Omental fat pad (tissue), 4 donors: ENCODE data around the gene KATNIP. TPM values are rescaled to one million over a fixed set of nuclear protein-coding genes. Genes with fewer than 3 reads are reported as not detected.

ENCODE experiments used
- ATAC-seq: fragments of 150-250 bp; one replicate; pipeline ENCODE4 v1.9.1; 2016; ENCODE audit warnings: mild to moderate bottlenecking, moderate library complexity; ENCODE audit not compliant: low FRiP score
- DNase-seq: peaks from one replicate; pipeline ENCODE4 v3.0.0-alpha.2; 2019; ENCODE audit warnings: low spot score
- total RNA-seq, 4 donors: library from RNA; depleted of rRNA; stranded (reverse); fragments of >200 nt; gene quantifications; one replicate each; pipeline ENCODE4 v1.1.0, GENCODE V29; 2016
- TF ChIP-seq, protein P1 (sequence below), 3 donors: fragments of 450-650 bp; IDR thresholded peaks; one replicate each; pipeline ENCODE4 v1.5.1; 2016 to 2017; ENCODE audit warnings: antibody characterized with exemption in 3 of 3, mild to moderate bottlenecking in 3 of 3, moderate library complexity in 2 of 3

Gene KATNIP
- total RNA-seq, 4 donors from 2014 or later: 18.1 to 22.9 (median 20.0) TPM

DNA sequence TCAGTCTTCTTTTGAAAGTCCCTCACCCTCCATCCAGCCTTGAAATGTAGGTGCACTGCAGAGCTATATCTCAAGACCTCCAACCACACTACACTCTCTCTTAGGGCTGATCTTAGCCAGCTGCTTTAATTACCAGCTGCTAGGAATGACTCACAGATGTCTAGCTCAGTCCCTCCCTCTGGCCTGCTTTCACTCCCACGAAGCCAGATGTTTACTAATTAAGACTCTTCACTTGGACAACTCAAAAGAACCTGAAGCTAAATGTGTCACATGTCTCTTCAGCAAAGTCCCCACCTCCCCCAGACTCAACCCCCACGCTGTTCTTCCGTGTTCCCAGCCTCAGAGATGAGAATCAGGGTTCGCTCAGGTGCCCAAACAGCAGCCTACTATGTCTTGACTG, 2.8 kb upstream of the KATNIP start:
- no peak for ATAC-seq
- TF ChIP-seq, protein P1, sequence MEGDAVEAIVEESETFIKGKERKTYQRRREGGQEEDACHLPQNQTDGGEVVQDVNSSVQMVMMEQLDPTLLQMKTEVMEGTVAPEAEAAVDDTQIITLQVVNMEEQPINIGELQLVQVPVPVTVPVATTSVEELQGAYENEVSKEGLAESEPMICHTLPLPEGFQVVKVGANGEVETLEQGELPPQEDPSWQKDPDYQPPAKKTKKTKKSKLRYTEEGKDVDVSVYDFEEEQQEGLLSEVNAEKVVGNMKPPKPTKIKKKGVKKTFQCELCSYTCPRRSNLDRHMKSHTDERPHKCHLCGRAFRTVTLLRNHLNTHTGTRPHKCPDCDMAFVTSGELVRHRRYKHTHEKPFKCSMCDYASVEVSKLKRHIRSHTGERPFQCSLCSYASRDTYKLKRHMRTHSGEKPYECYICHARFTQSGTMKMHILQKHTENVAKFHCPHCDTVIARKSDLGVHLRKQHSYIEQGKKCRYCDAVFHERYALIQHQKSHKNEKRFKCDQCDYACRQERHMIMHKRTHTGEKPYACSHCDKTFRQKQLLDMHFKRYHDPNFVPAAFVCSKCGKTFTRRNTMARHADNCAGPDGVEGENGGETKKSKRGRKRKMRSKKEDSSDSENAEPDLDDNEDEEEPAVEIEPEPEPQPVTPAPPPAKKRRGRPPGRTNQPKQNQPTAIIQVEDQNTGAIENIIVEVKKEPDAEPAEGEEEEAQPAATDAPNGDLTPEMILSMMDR (IDR thresholded peaks at IDR 0.05): no peak
- no peak for DNase-seq

DNA sequence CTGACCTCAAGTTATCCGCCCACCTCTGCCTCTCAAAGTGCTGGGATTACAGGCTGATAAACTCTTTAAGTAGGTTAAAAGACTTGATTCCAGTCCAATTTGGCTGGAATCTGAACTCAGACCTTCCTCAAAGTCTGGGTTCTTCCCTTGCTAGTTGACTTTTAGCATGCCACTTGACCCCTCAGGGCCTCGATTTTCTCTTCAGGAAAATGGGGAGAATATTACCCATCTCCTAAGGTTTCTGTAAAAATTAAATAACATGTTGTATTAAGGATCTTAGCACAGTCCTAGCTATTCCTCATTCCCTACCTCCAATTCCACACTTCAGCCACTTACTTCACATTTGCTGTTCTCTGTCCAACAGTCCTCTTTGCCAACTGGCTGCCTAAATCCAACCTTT, 2.1 kb upstream of the KATNIP start:
- DNase-seq (no peak), ATAC-seq (no peak)
- TF ChIP-seq, protein P1 (IDR thresholded peaks at IDR 0.05): no peak

DNA sequence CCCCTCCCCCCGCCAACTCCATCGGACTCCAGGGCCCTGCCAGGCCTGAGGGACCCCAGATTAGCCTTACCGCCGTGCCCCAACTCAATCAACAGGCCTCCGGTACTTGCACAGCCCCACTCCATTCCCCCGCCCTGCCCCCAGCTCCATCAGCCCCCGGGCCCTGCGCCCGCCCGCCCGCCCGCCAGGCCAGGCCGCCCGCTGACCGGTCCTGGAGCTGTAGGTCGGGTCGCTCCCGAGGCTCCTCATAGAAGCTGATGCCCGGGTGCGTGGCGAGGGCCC, 539 bp upstream of the KATNIP start:
- peak; percentile 43 for ATAC-seq
- no peak for DNase-seq
- TF ChIP-seq, protein P1 (IDR thresholded peaks at IDR 0.05): no peak

DNA sequence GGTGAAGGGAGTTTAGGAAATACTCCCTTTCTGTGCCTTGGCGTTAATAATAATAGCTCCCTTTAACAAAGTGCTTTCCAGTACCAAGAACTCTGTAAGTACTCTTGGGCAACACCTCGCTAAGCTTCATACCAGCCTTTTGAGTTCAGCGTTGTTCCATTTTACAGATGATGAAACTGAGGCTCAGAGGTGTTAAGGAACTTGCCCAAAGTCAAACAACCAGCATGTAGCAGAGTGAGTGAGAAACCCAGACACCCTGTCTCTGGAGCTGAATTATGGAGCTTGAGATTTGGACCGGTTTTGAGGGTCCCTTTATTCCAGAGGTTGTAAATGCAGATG, 607 bp downstream of the KATNIP start:
- DNase-seq: no peak
- no peak for ATAC-seq
- TF ChIP-seq, protein P1 (IDR thresholded peaks at IDR 0.05): no peak

DNA sequence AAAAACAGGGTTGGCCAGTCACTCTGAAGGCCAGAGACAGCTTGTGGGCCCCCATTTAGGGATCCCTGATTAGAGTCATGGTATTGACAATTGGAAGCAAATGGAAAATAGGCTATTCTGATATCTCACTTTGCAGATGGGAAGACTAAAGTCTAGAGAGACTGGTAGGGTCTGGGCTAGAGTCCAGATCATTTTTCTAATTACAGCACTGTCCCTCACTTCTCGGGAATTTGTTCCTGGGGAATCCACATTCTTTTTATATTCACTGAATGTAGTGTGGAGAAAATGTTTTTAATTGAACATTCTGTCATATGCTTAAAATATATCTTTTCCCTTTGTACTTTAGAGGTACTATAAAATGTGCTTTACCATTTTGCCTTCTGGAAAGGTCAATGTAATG, 1.1 kb downstream of the KATNIP start:
- no peak for ATAC-seq
- TF ChIP-seq, protein P1 (IDR thresholded peaks at IDR 0.05): no peak
- DNase-seq: no peak

DNA sequence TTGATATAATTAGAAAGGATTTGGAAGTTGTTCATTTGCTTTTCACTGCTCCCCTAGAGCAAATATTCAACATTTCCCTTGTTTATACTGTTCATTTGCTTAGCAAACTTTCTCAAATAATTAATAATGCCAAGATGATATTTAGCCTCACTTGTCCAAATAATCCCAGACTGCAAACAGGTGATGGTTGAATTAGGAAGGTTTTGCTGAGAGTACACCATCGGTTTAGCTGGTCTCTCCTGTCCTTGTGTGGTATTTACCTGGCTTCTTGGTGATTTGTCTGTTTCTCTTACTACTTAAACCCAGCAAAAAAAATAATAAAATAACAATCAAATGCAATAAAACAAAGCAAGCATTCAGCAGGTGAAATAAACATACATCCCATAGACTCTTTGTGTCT, 6.5 kb downstream of the KATNIP start:
- ATAC-seq: no peak
- TF ChIP-seq, protein P1 (IDR thresholded peaks at IDR 0.05): no peak

DNA sequence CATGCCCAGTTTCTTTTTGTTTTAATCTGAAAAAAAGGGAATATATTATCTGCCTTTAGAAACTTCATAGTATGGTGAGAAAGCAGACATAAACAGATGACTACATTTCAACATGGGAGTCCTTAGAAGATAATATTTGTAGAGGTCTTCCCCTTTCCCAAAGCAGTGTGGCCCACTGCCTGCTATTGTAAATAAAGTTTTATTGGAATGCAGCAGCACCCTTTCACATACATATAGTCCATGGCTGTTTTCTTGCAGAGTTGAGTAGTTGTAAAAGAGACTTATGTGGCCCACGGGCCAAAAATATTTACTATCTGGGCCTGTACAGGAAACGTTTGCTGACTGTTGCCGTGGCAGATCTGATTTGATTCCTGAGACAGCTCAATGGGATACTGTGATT, 8.5 kb downstream of the KATNIP start:
- TF ChIP-seq, protein P1 (IDR thresholded peaks at IDR 0.05): no peak
- ATAC-seq (no peak), DNase-seq (no peak)

More for the DNA sequence above, 6.5 kb downstream of the KATNIP start:
- DNase-seq: no peak
